ENCODE measurements around the gene CARD8. TPM values are rescaled to one million over a fixed set of nuclear protein-coding genes. Genes with fewer than 3 reads are reported as not detected.

The CARD8 gene, protein sequence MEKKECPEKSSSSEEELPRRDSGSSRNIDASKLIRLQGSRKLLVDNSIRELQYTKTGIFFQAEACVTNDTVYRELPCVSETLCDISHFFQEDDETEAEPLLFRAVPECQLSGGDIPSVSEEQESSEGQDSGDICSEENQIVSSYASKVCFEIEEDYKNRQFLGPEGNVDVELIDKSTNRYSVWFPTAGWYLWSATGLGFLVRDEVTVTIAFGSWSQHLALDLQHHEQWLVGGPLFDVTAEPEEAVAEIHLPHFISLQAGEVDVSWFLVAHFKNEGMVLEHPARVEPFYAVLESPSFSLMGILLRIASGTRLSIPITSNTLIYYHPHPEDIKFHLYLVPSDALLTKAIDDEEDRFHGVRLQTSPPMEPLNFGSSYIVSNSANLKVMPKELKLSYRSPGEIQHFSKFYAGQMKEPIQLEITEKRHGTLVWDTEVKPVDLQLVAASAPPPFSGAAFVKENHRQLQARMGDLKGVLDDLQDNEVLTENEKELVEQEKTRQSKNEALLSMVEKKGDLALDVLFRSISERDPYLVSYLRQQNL
- 20.4 and 20.6 TPM in 2 replicates for polyA plus RNA-seq (2013)

DNA sequence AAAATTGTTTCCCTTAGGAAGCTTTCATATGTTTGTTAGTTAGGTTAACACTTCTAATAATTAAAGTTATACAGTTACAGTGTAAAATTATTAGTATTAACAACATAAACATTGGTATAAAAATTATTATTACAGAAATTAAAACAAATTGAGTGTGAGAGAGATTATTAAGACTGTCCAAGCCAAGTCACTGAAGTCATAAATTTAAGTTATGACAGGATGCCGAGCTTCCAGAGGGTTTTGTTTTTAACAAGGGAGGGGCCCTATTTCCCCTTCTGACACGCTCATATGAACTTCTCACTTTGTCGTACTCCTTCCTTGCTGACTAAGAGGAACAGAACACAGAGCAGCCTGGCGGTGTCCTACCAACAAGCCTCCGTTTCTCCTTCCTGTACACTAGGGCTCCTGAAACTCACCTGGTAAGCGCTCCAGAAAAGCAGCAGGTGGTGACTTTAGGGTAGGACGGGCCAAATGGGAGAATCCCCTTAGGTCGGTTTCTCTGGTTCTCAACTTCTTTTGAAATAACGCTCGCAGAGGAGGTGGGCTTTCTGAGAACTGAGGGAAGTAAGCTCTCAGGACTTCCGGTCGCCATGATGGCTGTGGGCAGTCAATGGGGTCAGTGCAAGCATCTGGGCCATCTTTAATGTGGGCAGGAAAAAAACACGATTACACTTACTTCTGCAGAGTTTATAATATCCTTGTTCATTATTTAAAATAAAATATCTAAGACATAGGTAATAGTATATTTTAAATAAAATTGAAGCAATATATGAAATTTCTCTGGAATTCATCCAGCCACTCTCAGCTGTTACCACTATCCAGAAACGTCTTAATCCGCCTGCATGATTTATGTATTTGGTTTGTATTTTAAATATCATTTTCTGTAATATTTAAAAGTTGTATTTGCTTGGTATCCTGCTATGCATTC lies at the start of gene CARD8:
CARD8 (minus strand) TSS at position 537 of the 928 bp plus-strand sequence. CDS start 14,892 bp downstream, outside the sequence.
- peak within 1 kb of the TSS; percentile 26 for H3K18ac ChIP-seq (ENCODE audit: low read length)
- H4K91ac ChIP-seq (ENCODE audit: low read depth, low read length) = peak within 1 kb of the TSS; percentile 80
- H2AFZ ChIP-seq (ENCODE audit: insufficient read depth, low read length, poor library complexity) = peak within 1 kb of the TSS; percentile 76
- peak within 1 kb of the TSS; percentile 31 for H3K4ac ChIP-seq (ENCODE audit: low read depth, low read length)
- H3K14ac ChIP-seq (ENCODE audit: low read length) = peak within 1 kb of the TSS; percentile 47
- peak within 1 kb of the TSS; percentile 63 for H4K12ac ChIP-seq (ENCODE audit: low read depth, low read length)
- peak within 1 kb of the TSS; percentile 80 for H4K8ac ChIP-seq (ENCODE audit: low read depth, low read length)
- peak within 1 kb of the TSS; percentile 90 for H3K9ac ChIP-seq (ENCODE audit: low read length)
- no CpG with 5 or more reads among the region's 15 CpGs for whole genome bisulfite sequencing (ENCODE audit: extremely low coverage, insufficient coverage, insufficient read length)
- H2AK5ac ChIP-seq (ENCODE audit: low read length) = no peak within 1 kb of the TSS
- peaks cover 4% of the 10 kb centered on the region for H3K79me1 ChIP-seq (ENCODE audit: low read length)
- H3K27ac ChIP-seq (ENCODE audit: low read depth, low read length) = peak within 1 kb of the TSS; percentile 74
- H3K27me3 ChIP-seq (ENCODE audit: insufficient read depth, low read length) = no peaks in the 10 kb centered on the region
- peak within 1 kb of the TSS; percentile 51 for H3K4me2 ChIP-seq (ENCODE audit: low read length)
- peaks cover 0 to 5% of the 10 kb centered on the region in 2 experiments for H3K4me1 ChIP-seq (ENCODE audit: control insufficient read depth in 1 of 2, insufficient read depth in 2 of 2, low read length in 2 of 2)
- H3K79me2 ChIP-seq (ENCODE audit: control insufficient read depth, insufficient read depth, low read length, poor library complexity) = peaks cover 2% of the 10 kb centered on the region
- no peaks in the 10 kb centered on the region for H3K9me3 ChIP-seq (ENCODE audit: insufficient read depth, low read depth, low read length)
- peak within 1 kb of the TSS; percentile 83 for H3K4me3 ChIP-seq (ENCODE audit: low read depth, low read length)
- DNase-seq = peak; percentile 80 to 85
- H3K36me3 ChIP-seq (ENCODE audit: control insufficient read depth in 1 of 2, insufficient read depth in 2 of 2, low read length in 2 of 2) = no peaks in the 10 kb centered on the region
- H2BK12ac ChIP-seq (ENCODE audit: low read length) = no peak within 1 kb of the TSS
- no peak within 1 kb of the TSS for H3K23ac ChIP-seq (ENCODE audit: low read length)
- H2BK5ac ChIP-seq (ENCODE audit: low read depth, low read length, poor library complexity) = peak within 1 kb of the TSS; percentile 48
- H2BK120ac ChIP-seq (ENCODE audit: insufficient read depth, low read length, poor library complexity) = peak within 1 kb of the TSS; percentile 54

GRCh38 chr19:48303866-48304265 lies 48.2 kb upstream of the CARD8 start:
- no peak overlapping the region for H3K14ac ChIP-seq (ENCODE audit: low read length)
- no peaks in the 10 kb centered on the region for H3K27me3 ChIP-seq (ENCODE audit: insufficient read depth, low read length)
- no peak overlapping the region for H2BK5ac ChIP-seq (ENCODE audit: low read depth, low read length, poor library complexity)
- H3K4me1 ChIP-seq (ENCODE audit: control insufficient read depth in 1 of 2, insufficient read depth in 2 of 2, low read length in 2 of 2) = no peaks in the 10 kb centered on the region
- no peak overlapping the region for H3K9ac ChIP-seq (ENCODE audit: low read length)
- no peak overlapping the region for H3K18ac ChIP-seq (ENCODE audit: low read length)
- H2BK12ac ChIP-seq (ENCODE audit: low read length) = no peak overlapping the region
- H2AFZ ChIP-seq (ENCODE audit: insufficient read depth, low read length, poor library complexity) = no peak overlapping the region
- no peaks in the 10 kb centered on the region for H3K79me2 ChIP-seq (ENCODE audit: control insufficient read depth, insufficient read depth, low read length, poor library complexity)
- no peak overlapping the region for H3K4me2 ChIP-seq (ENCODE audit: low read length)
- H3K23ac ChIP-seq (ENCODE audit: low read length) = no peak overlapping the region
- H2AK5ac ChIP-seq (ENCODE audit: low read length) = no peak overlapping the region
- H4K8ac ChIP-seq (ENCODE audit: low read depth, low read length) = no peak overlapping the region
- no peak overlapping the region for H3K27ac ChIP-seq (ENCODE audit: low read depth, low read length)
- H4K12ac ChIP-seq (ENCODE audit: low read depth, low read length) = no peak overlapping the region
- H2BK120ac ChIP-seq (ENCODE audit: insufficient read depth, low read length, poor library complexity) = no peak overlapping the region
- peaks cover 2% of the 10 kb centered on the region for H3K9me3 ChIP-seq (ENCODE audit: insufficient read depth, low read depth, low read length)
- no peak overlapping the region for H3K4me3 ChIP-seq (ENCODE audit: low read depth, low read length)
- no peak overlapping the region for H3K4ac ChIP-seq (ENCODE audit: low read depth, low read length)
- no peaks in the 10 kb centered on the region for H3K36me3 ChIP-seq (ENCODE audit: control insufficient read depth in 1 of 2, insufficient read depth in 2 of 2, low read length in 2 of 2)
- WGBS (ENCODE audit: extremely low coverage, insufficient coverage, insufficient read length) = no CpG with 5 or more reads among the region's 19 CpGs
- H3K79me1 ChIP-seq (ENCODE audit: low read length) = no peaks in the 10 kb centered on the region
- DNase-seq = no peak
- no peak overlapping the region for H4K91ac ChIP-seq (ENCODE audit: low read depth, low read length)

- H2AFZ ChIP-seq (ENCODE audit: insufficient read depth, low read length, poor library complexity) = no peak overlapping the region
- WGBS (ENCODE audit: extremely low coverage, insufficient coverage, insufficient read length) = no CpG with 5 or more reads among the region's 13 CpGs
- DNase-seq = no peak
- H4K91ac ChIP-seq (ENCODE audit: low read depth, low read length) = no peak overlapping the region
- no peak overlapping the region for H4K12ac ChIP-seq (ENCODE audit: low read depth, low read length)
- H3K27me3 ChIP-seq (ENCODE audit: insufficient read depth, low read length) = no peaks in the 10 kb centered on the region
- H3K79me1 ChIP-seq (ENCODE audit: low read length) = no peaks in the 10 kb centered on the region
- H3K27ac ChIP-seq (ENCODE audit: low read depth, low read length) = no peak overlapping the region
- no peak overlapping the region for H3K14ac ChIP-seq (ENCODE audit: low read length)
- no peaks in the 10 kb centered on the region for H3K79me2 ChIP-seq (ENCODE audit: control insufficient read depth, insufficient read depth, low read length, poor library complexity)
- H2BK5ac ChIP-seq (ENCODE audit: low read depth, low read length, poor library complexity) = no peak overlapping the region
- H3K18ac ChIP-seq (ENCODE audit: low read length) = no peak overlapping the region
- H4K8ac ChIP-seq (ENCODE audit: low read depth, low read length) = no peak overlapping the region
- H2BK120ac ChIP-seq (ENCODE audit: insufficient read depth, low read length, poor library complexity) = no peak overlapping the region
- H2AK5ac ChIP-seq (ENCODE audit: low read length) = no peak overlapping the region
- H2BK12ac ChIP-seq (ENCODE audit: low read length) = no peak overlapping the region
- peaks cover 2% of the 10 kb centered on the region for H3K9me3 ChIP-seq (ENCODE audit: insufficient read depth, low read depth, low read length)
- no peak overlapping the region for H3K23ac ChIP-seq (ENCODE audit: low read length)
- no peak overlapping the region for H3K4me3 ChIP-seq (ENCODE audit: low read depth, low read length)
- no peak overlapping the region for H3K4me2 ChIP-seq (ENCODE audit: low read length)
- H3K4ac ChIP-seq (ENCODE audit: low read depth, low read length) = no peak overlapping the region
- H3K4me1 ChIP-seq (ENCODE audit: control insufficient read depth in 1 of 2, insufficient read depth in 2 of 2, low read length in 2 of 2) = no peaks in the 10 kb centered on the region
- H3K9ac ChIP-seq (ENCODE audit: low read length) = no peak overlapping the region
- no peaks in the 10 kb centered on the region for H3K36me3 ChIP-seq (ENCODE audit: control insufficient read depth in 1 of 2, insufficient read depth in 2 of 2, low read length in 2 of 2)
These were observed 47.7 kb upstream of the CARD8 start for GRCh38 chr19:48303367-48303766.

DNA sequence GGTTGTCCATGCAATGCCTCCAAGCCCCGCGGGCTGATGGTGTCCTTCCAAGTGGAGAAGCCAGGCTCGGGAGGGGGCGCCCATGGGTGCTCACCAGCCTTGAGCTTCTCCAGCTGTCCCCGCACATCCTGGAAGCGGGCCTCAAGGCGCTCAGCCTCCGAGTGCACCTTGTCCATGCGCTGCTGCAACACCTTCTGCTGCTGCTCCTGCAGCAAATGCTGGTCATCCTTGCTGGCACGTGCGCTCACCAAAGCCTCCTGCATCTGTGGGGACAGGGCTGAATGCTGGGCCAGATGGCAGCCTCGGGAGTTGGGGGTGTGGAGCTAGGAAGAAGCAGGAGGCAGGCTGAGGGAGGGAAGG lies 46.9 kb upstream of the CARD8 start:
- no peak overlapping the region for H4K8ac ChIP-seq (ENCODE audit: low read depth, low read length)

More for the DNA sequence above, 46.9 kb upstream of the CARD8 start:
- DNase-seq = no peak
- H3K79me1 ChIP-seq (ENCODE audit: low read length) = no peaks in the 10 kb centered on the region
- H3K18ac ChIP-seq (ENCODE audit: low read length) = no peak overlapping the region
- no peak overlapping the region for H3K4me2 ChIP-seq (ENCODE audit: low read length)
- H2BK120ac ChIP-seq (ENCODE audit: insufficient read depth, low read length, poor library complexity) = no peak overlapping the region
- no peak overlapping the region for H3K23ac ChIP-seq (ENCODE audit: low read length)
- H2AFZ ChIP-seq (ENCODE audit: insufficient read depth, low read length, poor library complexity) = no peak overlapping the region
- H2BK5ac ChIP-seq (ENCODE audit: low read depth, low read length, poor library complexity) = no peak overlapping the region
- no peaks in the 10 kb centered on the region for H3K79me2 ChIP-seq (ENCODE audit: control insufficient read depth, insufficient read depth, low read length, poor library complexity)
- no peak overlapping the region for H2AK5ac ChIP-seq (ENCODE audit: low read length)
- peaks cover 2% of the 10 kb centered on the region for H3K9me3 ChIP-seq (ENCODE audit: insufficient read depth, low read depth, low read length)
- H3K4ac ChIP-seq (ENCODE audit: low read depth, low read length) = no peak overlapping the region
- no peak overlapping the region for H2BK12ac ChIP-seq (ENCODE audit: low read length)
- no peak overlapping the region for H4K12ac ChIP-seq (ENCODE audit: low read depth, low read length)
- no peaks in the 10 kb centered on the region for H3K27me3 ChIP-seq (ENCODE audit: insufficient read depth, low read length)
- peak overlapping the region; percentile 19 for H3K4me3 ChIP-seq (ENCODE audit: low read depth, low read length)
- H4K91ac ChIP-seq (ENCODE audit: low read depth, low read length) = no peak overlapping the region
- no peaks in the 10 kb centered on the region for H3K36me3 ChIP-seq (ENCODE audit: control insufficient read depth in 1 of 2, insufficient read depth in 2 of 2, low read length in 2 of 2)
- H3K9ac ChIP-seq (ENCODE audit: low read length) = no peak overlapping the region
- no peak overlapping the region for H3K14ac ChIP-seq (ENCODE audit: low read length)
- no CpG with 5 or more reads among the region's 12 CpGs for WGBS (ENCODE audit: extremely low coverage, insufficient coverage, insufficient read length)
- no peak overlapping the region for H3K27ac ChIP-seq (ENCODE audit: low read depth, low read length)
- no peaks in the 10 kb centered on the region for H3K4me1 ChIP-seq (ENCODE audit: control insufficient read depth in 1 of 2, insufficient read depth in 2 of 2, low read length in 2 of 2)
